Esophagus muscularis mucosa (tissue), 3 donors: ENCODE results near the gene GRWD1.
A peak's percentile ranks its signal among the peaks of the same experiment; 100 is the strongest.

Source experiments
- POLR2A ChIP-seq: fragments of 450-650 bp; IDR thresholded peaks from one replicate; pipeline ENCODE4 v1.6.1; 2017; ENCODE audit warnings: antibody characterized with exemption, moderate library complexity, mild to moderate bottlenecking, low read depth
- TF ChIP-seq, protein P1 (sequence below), 3 experiments: fragments of 200-600 bp in 2 of 3; fragments of 450-650 bp in 1 of 3; sonication (generic) in 2 of 3; IDR thresholded peaks; one replicate each; pipeline ENCODE4 v1.5.1; 2017 to 2019; ENCODE audit warnings: antibody characterized with exemption in 3 of 3, mild to moderate bottlenecking in 2 of 3, moderate library complexity in 1 of 3

DNA sequence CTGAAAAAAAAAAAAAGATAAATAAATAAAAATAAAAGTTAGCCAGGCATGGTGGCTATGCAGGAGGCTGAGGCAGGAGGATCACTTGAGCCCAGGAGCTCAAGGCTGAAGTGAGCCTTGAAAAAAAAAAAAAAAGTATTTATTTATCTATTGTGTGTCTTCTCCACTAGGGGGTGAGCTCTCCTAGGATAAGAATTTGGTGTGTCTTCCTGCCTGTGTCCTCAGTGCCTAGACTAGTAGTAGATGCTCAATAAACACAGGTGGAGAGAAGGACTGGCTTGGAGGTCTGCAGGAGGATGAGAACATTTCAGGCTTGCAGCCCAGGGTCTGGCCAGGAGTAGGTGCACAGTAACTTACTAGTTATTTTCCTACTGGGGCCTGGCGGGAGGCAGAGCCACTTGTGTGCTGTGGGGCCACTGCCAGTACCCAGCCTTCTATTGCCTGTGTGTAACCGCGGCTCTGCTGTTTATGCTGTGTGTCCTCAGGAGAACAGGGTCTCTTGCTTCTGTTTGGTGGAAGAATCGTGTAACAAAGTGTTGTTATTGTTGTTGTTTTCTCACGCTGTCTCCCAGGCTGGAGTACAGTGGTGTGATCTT, 60.5 kb downstream of the GRWD1 start:
- no peak for TF ChIP-seq POLR2A
- TF ChIP-seq, protein P1, sequence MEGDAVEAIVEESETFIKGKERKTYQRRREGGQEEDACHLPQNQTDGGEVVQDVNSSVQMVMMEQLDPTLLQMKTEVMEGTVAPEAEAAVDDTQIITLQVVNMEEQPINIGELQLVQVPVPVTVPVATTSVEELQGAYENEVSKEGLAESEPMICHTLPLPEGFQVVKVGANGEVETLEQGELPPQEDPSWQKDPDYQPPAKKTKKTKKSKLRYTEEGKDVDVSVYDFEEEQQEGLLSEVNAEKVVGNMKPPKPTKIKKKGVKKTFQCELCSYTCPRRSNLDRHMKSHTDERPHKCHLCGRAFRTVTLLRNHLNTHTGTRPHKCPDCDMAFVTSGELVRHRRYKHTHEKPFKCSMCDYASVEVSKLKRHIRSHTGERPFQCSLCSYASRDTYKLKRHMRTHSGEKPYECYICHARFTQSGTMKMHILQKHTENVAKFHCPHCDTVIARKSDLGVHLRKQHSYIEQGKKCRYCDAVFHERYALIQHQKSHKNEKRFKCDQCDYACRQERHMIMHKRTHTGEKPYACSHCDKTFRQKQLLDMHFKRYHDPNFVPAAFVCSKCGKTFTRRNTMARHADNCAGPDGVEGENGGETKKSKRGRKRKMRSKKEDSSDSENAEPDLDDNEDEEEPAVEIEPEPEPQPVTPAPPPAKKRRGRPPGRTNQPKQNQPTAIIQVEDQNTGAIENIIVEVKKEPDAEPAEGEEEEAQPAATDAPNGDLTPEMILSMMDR (IDR thresholded peaks at IDR 0.05): peak; percentile 34 to 37 (median 34)
